ENCODE results near the gene C6orf163.
"Not testable (repeated sequence)": the region's sequence is repeated elsewhere in the genome, so short reads cannot be mapped to it uniquely, and the experiment has no call there.

C6orf163 gene

DNA sequence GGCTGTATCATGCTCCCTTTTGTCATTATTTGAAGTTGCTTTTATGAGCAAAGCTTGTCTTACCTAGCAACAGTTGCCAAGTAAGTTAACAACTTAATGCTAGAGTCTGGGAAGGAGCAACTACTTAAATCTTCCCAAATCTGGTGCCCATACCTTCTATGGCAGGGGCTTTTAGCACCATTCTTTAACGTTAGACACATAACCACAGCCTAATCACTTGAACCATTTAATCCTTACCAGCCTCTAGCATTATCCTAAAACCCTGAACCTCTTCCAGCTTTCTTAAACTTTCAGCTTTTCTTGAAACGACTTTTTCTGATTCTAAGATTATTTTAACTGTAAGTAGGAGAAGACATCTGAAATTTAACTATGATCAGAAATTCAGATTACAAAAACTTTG, at the start of gene C6orf163:
Gene C6orf163 (plus strand): TSS at position 83 of the 400 bp plus-strand sequence. CDS start 287 bp downstream, at position 370.
- DNase-seq, result peak; percentile 20

GRCh38 chr6:87297119-87297518, 47.5 kb upstream of the C6orf163 start:
- DNase-seq, result no peak

GRCh38 chr6:87301277-87301676, 43.3 kb upstream of the C6orf163 start:
- DNase-seq, result peak; percentile 4

GRCh38 chr6:87308970-87309369, 35.6 kb upstream of the C6orf163 start:
- no peak for DNase-seq

- DNase-seq, result no peak
Observed at GRCh38 chr6:87312860-87313259, 31.8 kb upstream of the C6orf163 start.

DNA sequence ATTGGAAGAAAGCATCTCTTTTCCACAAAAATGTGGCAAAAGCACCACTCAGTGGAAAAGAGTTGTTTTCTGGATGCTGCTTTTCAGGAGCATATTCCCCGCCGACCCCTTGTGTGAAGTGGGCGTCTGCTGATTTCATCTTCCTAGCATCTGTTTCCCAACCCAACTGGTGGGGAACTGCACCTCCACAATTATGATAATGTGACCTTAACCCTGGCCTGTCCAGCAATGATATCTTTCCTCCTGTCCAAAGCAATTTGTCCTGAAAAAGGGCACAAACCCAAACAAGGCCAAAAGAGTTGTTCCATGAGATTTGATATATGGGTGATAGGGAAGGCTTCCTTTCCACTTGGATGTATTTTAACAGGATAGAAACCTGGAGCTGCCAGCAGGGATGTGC, 29.5 kb upstream of the C6orf163 start:
- DNase-seq, result no peak

GRCh38 chr6:87319271-87319987, 25.2 kb upstream of the C6orf163 start:
- no peak for DNase-seq

DNA sequence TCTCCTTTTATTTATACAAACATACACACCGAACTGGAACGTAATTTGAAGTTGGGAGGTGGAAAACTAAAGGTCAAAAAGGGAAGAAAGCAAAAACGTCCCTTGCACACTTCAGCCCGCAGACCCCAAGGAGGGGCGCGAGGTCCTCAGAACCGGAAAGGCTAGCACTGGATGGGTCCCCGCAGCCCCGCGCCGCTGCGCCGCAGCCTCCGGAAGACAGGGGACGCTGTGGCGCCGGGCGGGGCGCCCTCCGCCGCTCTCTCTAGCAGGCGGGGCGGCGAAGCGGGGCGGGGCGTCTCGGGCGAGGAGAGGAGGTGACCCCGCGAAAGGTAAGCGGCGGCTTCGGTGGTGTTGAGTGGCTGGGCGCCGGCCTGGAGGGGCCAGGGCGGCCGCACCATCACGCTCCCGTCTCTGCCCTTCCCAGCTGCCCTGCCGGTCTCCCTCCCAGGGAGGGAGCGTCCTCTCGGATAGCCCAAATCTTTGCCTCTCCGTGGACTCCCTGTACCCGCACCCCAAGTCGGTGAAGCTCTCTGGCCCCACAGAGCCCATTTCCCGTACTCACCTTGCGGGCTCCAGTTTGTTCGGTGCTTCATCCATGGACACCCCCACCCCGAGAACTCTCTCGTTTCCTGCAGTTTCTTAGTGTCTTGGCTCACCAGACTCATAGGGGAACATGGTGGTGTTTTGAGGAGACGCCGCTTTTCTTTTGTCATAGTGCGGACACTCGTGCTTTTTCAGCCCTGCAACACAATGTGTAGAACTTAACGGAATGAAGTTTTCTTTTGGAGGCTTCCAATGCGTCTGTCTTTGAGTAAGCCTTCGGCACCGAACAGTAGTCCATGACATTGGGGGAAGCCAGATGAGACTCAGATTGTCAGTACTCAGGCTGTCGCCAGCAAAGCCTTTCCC, 22.1 kb upstream of the C6orf163 start, which contains the start of gene SMIM8:
Gene SMIM8 (plus strand): TSS at position 285 of the 909 bp plus-strand sequence. CDS start 14,444 bp downstream, outside the sequence.
- peak; percentile 89 for DNase-seq

DNA sequence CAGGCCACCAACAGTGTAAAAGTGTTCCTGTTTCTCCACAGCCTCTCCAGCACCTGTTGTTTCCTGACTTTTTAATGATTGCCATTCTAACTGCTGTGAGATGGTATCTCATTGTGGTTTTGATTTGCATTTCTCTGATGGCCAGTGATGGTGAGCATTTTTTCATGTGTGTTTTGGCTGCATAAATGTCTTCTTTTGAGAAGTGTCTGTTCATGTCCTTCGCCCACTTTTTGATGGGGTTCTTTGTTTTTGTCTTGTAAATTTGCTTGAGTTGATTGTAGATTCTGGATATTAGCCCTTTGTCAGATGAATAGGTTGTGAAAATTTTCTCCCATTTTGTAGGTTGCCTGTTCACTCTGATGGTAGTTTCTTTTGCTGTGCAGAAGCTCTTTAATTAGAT, 20.7 kb upstream of the C6orf163 start:
- not testable (repeated sequence) for DNase-seq

GRCh38 chr6:87330961-87331360, 13.7 kb upstream of the C6orf163 start:
- no peak for DNase-seq

DNA sequence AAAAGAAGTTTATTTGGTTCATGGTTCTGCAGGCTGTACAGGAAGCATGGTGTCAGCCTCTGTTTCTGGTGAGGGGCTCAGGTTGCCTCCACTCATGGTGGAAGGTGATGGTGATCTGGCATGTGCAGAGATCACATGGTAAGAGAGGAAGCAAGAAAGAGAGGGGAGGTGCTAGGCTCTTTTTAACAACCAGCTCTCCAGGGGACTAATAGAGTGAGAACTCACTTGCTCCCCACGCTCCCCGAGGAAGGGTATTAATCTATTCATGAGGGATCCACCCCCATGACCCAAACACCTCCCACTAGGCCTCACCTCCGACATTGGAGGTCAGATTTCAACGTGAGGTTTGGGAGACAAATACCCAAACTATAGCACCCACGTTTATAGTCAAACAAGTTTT, 11.6 kb upstream of the C6orf163 start:
- DNase-seq, result no peak

GRCh38 chr6:87333591-87334181, 10.9 kb upstream of the C6orf163 start:
- no peak for DNase-seq

DNA sequence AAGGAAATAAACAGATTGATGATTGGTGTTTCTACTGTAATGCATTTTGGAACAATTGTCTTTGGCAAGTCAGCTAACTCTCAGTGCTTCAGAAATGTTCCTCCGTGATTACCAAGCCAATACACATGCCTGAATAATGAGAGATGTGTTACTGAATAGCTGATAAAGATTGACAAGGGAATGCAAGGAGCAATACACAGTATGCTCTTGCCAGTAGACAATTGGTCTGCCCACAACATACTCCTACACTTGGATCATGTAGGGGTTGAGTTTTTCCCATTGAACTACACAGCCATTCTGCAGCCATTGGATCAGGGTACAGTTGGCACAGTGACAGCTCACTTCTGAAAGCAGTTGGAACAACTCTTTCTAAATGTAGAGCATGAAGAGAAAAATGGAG, 9.9 kb upstream of the C6orf163 start:
- DNase-seq, result no peak

- no peak for DNase-seq
Observed at GRCh38 chr6:87336367-87336766, 8.2 kb upstream of the C6orf163 start.

- no peak for DNase-seq
Observed at GRCh38 chr6:87340230-87340629, 4.4 kb upstream of the C6orf163 start.

DNA sequence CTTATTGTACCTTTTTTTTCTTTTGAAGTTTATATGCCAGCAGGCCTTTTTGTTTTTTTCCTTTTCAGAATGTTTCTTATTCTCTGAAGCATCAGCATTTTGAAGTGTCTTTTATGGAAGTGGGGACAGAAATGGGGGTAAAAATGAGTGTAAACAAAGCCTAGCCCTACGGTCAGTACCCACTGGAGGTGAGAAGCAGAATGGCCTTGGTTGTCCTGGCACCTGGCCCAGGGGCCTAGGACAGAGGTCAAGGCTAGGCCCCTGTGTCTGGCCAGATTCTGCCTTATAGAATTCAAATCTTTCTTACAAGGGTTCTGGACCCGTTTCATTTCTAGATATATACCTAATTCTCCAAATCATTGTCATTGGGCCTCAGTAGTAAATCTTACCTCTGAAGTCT, 3.5 kb upstream of the C6orf163 start:
- no peak for DNase-seq

GRCh38 chr6:87341899-87342298, 2.7 kb upstream of the C6orf163 start:
- DNase-seq, result no peak

DNA sequence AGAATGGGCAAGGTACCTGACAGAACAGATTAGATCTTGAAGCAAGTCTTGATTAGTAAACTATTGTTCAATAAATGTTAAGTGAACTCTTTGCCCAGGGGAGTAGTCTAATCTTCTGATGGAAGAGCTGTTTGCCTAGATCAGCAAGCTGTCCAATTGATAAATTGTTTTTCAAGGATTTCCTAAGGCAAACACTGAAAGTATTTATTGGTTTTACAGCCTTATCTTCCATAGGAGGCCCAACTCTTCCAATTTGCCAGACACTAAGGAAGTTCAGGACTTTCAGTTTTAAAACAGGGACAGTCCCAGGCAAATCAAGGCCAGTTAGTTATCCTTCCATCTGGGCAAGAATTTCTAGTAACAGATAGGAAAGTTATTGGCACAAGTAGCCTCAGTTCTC, 1.8 kb upstream of the C6orf163 start:
- peak; percentile 45 for DNase-seq

GRCh38 chr6:87346700-87347099, 2.1 kb downstream of the C6orf163 start:
- no peak for DNase-seq

GRCh38 chr6:87349896-87350295, 5.3 kb downstream of the C6orf163 start:
- no peak for DNase-seq

GRCh38 chr6:87350516-87350915, 5.9 kb downstream of the C6orf163 start:
- no peak for DNase-seq

DNA sequence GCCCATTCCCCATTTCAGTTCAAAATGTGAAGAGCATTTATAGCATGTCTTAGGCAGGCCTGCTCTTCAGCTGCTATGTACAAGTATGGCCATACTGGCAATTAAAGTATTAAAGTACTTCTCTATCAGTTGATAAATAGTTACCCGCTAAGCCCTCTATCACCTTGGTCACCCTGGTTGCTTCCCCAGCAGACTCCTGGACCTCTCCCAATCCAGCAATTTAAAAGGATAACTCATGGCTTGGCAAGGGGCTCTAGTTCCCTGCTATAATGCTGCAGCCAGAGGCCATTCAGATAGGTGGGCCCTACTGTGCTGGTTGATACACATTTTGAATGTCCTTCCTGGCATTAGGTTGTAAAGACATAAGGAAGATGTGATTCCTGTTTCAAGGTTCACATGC, 7.0 kb downstream of the C6orf163 start:
- DNase-seq, result no peak

GRCh38 chr6:87356181-87356580, 11.6 kb downstream of the C6orf163 start:
- no peak for DNase-seq
